Nephron progenitor cell (in vitro differentiated cells): ENCODE measurements around the gene DOCK6.

ENCODE experiments used
- DNase-seq: peaks from one replicate; pipeline ENCODE4 v3.0.0; 2021
- H3K27ac Mint-ChIP-seq: 2 replicates; pipeline ENCODE4 v1.8.0; 2021; ENCODE audit warnings: mild to moderate bottlenecking, moderate library complexity, mixed read lengths
- H3K27me3 Mint-ChIP-seq: 2 replicates; pipeline ENCODE4 v1.8.0; 2021; ENCODE audit warnings: mild to moderate bottlenecking, low read depth, mixed read lengths; ENCODE audit not compliant: poor library complexity
- H3K36me3 Mint-ChIP-seq: 2 replicates; pipeline ENCODE4 v1.8.0; 2021; ENCODE audit warnings: low read depth, mixed read lengths
- H3K4me1 Mint-ChIP-seq: 2 replicates; pipeline ENCODE4 v1.8.0; 2021; ENCODE audit warnings: mixed read lengths
- H3K4me3 Mint-ChIP-seq: 2 replicates; pipeline ENCODE4 v1.8.0; 2021; ENCODE audit warnings: mild to moderate bottlenecking, moderate library complexity, mixed read lengths
- H3K9me3 Mint-ChIP-seq: 2 replicates; pipeline ENCODE4 v1.8.0; 2021; ENCODE audit warnings: mild to moderate bottlenecking, moderate library complexity, mixed read lengths
- CTCF ChIP-seq: fragments of 200-600 bp; sonication (generic); IDR thresholded peaks from 2 replicates; pipeline ENCODE4 v1.5.0; 2021; ENCODE audit warnings: antibody characterized with exemption

DOCK6 gene

GRCh38 chr19:11174336-11174735, 88.0 kb downstream of the DOCK6 start:
- Mint-ChIP-seq H3K36me3 (peaks cover 33% of the 10 kb centered on the region), H3K4me1 (peaks cover 14% of the 10 kb centered on the region), H3K9me3 (no peaks in the 10 kb centered on the region), H3K27ac (peak overlapping the region; percentile 19), H3K4me3 (no peak overlapping the region), H3K27me3 (no peaks in the 10 kb centered on the region)
- TF ChIP-seq CTCF, result no peak
- DNase-seq, result no peak

DNA sequence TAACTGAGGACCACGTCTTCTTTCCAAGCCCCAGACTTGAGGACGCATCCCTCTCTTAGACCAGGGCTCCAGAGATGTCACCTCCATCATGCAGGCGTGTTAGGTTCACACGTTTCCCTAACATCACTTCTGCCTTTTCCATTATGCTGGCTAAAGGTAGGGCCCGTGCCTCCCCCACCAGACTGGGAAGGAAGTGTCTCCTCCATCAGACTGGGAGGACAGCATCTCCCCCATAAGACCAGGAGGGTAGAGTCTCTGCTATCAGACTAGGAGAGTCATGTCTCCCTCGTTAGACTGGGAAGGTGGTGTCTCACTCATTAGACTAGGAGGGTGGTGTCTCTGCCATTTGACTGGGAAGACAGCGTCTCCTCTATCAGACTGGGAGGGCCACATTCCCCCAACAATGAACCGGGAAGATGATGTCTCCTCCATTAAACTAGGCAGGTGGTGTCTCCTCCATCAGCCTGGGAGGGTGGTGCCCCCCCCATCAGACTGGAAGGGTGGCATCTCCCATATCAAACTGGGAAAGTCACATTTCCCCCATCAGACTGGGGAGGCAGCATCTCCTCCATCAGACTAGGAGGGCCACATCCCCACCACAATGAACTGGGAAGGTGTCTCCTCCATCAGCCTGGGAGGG, 88.7 kb downstream of the DOCK6 start:
- H3K27ac Mint-ChIP-seq, result no peak overlapping the region
- no peak overlapping the region for H3K4me3 Mint-ChIP-seq
- TF ChIP-seq CTCF, result no peak
- H3K36me3 Mint-ChIP-seq, result peaks cover 36% of the 10 kb centered on the region
- H3K9me3 Mint-ChIP-seq, result no peaks in the 10 kb centered on the region
- no peak for DNase-seq
- no peaks in the 10 kb centered on the region for H3K27me3 Mint-ChIP-seq
- H3K4me1 Mint-ChIP-seq, result peaks cover 12% of the 10 kb centered on the region

- H3K4me1 Mint-ChIP-seq, result peaks cover 5% of the 10 kb centered on the region
- no peak overlapping the region for H3K4me3 Mint-ChIP-seq
- H3K9me3 Mint-ChIP-seq, result no peaks in the 10 kb centered on the region
- no peaks in the 10 kb centered on the region for H3K27me3 Mint-ChIP-seq
- H3K27ac Mint-ChIP-seq, result peak overlapping the region; percentile 72
- DNase-seq, result no peak
- H3K36me3 Mint-ChIP-seq, result peaks cover 42% of the 10 kb centered on the region
- TF ChIP-seq CTCF, result no peak
Observed at GRCh38 chr19:11172576-11172975, 89.7 kb downstream of the DOCK6 start.

- Mint-ChIP-seq H3K27ac (no peak overlapping the region), H3K4me1 (peaks cover 5% of the 10 kb centered on the region), H3K36me3 (peaks cover 42% of the 10 kb centered on the region), H3K27me3 (no peaks in the 10 kb centered on the region), H3K4me3 (no peak overlapping the region), H3K9me3 (no peaks in the 10 kb centered on the region)
- no peak for DNase-seq
- no peak for TF ChIP-seq CTCF
Observed at GRCh38 chr19:11171144-11171543, 91.2 kb downstream of the DOCK6 start.

DNA sequence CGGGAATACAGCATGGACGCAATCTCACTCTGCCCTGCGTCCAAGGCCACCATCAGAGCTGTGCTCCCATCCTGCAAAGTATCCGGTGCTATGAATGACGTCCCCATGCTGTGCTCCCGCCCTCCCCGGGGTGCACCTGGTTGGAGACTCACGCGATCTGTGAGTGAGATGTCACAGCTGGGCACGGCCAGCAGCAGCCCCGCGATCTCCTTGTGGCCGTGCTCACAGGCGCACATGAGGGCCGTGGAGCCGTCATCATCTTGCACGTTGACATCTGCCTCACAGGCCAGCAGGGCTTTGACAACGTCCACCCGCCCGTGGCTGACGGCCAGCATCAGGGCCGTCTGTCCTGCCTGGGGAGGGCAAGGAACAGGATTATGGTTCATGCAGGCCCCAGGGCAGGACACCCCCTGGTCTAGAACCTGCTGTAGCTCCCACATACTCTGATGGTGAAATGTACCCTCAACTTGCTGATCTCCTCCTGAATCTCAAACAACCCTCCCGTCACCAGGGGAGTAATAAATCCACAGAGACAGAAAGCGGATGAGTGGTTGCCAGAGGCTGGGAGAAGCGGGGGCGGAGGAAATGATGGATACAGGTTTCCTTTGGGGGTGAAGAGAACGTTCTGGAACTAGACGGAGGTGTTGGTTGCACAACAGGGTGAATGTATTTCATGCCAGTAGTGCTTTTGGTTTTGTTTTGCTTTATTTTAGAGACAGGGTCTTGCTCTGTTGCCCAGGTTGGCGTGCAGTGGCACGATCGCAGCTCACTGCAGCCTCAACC, 92.2 kb downstream of the DOCK6 start:
- H3K27me3 Mint-ChIP-seq, result peaks cover 3% of the 10 kb centered on the region
- no peak for DNase-seq

More for the DNA sequence above, 92.2 kb downstream of the DOCK6 start:
- no peaks in the 10 kb centered on the region for H3K9me3 Mint-ChIP-seq
- H3K4me3 Mint-ChIP-seq, result no peak overlapping the region
- H3K27ac Mint-ChIP-seq, result peak overlapping the region; percentile 74
- H3K36me3 Mint-ChIP-seq, result peaks cover 45% of the 10 kb centered on the region
- TF ChIP-seq CTCF, result no peak
- peaks cover 5% of the 10 kb centered on the region for H3K4me1 Mint-ChIP-seq
